ENCODE results near the gene FANCL.

GRCh38 chr2:58221909-58222308, 19.2 kb downstream of the FANCL start:
- TF ChIP-seq CTCF (IDR thresholded peaks at IDR 0.05) (no peak), POLR2A (IDR thresholded peaks at IDR 0.05) (no peak)

Data from testis (tissue), 2 donors.